A673 (cell line): ENCODE results near the gene TJP2. TPM values are rescaled to one million over a fixed set of nuclear protein-coding genes. Genes with fewer than 3 reads are reported as not detected.

Experiments
- BruUV-seq: library from RNA; stranded (reverse); fragments of 400-500 nt; replicated peaks from 2 replicates; lab custom pipeline; 2021; lab: Mats Ljungman, UMichigan
- CTCF ChIA-PET: fragments of 300-600 bp; sonication (Branson Sonifier 250); formaldehyde crosslinking; loops from one replicate; lab custom pipeline; 2022; ENCODE audit warnings: antibody characterized with exemption; lab: Charles Lee
- POLR2A ChIA-PET: fragments of 300-600 bp; sonication (Branson Sonifier 250); formaldehyde crosslinking; loops from one replicate; lab custom pipeline; 2022; ENCODE audit warnings: antibody characterized with exemption; ENCODE audit not compliant: low non-redundant PET; lab: Charles Lee
- DNase-seq: peaks from one replicate; pipeline ENCODE4 v3.0.0-alpha.2; 2015; ENCODE audit warnings: low spot score
- H3K27ac ChIP-seq: fragments of 200-600 bp; sonication (generic); 2 replicates; pipeline ENCODE4 v1.5.1; 2016; ENCODE audit warnings: mixed run types, low read depth, mild to moderate bottlenecking, mixed read lengths, antibody characterized with exemption, low read length; ENCODE audit not compliant: poor library complexity, severe bottlenecking
- H3K27me3 ChIP-seq: fragments of 200-600 bp; sonication (generic); replicated peaks from 2 replicates; pipeline ENCODE4 v1.6.1; 2017; ENCODE audit warnings: mixed run types, low read depth, mild to moderate bottlenecking, mixed read lengths, antibody characterized with exemption, low read length; ENCODE audit not compliant: insufficient read depth, poor library complexity
- H3K36me3 ChIP-seq: fragments of 200-600 bp; sonication (generic); 2 replicates; pipeline ENCODE4 v1.6.1; 2016; ENCODE audit warnings: mixed run types, mild to moderate bottlenecking, mixed read lengths, antibody characterized with exemption, low read length; ENCODE audit not compliant: insufficient read depth, poor library complexity, severe bottlenecking
- H3K4me1 ChIP-seq: fragments of 200-600 bp; sonication (generic); 2 replicates; pipeline ENCODE4 v1.6.1; 2017; ENCODE audit warnings: mixed run types, mild to moderate bottlenecking, mixed read lengths, antibody characterized with exemption, low read length; ENCODE audit not compliant: insufficient read depth, poor library complexity, severe bottlenecking
- H3K4me3 ChIP-seq: fragments of 200-600 bp; sonication (generic); 2 replicates; pipeline ENCODE4 v1.5.1; 2016; ENCODE audit warnings: low read depth, mixed run types, mild to moderate bottlenecking, mixed read lengths, low read length; ENCODE audit not compliant: poor library complexity, severe bottlenecking
- H3K9me3 ChIP-seq: fragments of 200-600 bp; sonication (generic); 2 replicates; pipeline ENCODE4 v1.6.1; 2016; ENCODE audit warnings: mixed run types, low read depth, mild to moderate bottlenecking, mixed read lengths, antibody characterized with exemption, low read length; ENCODE audit not compliant: poor library complexity, severe bottlenecking
- EZH2 ChIP-seq: fragments of 200-600 bp; sonication (generic); IDR thresholded peaks from 2 replicates; pipeline ENCODE4 v1.6.1; 2017; ENCODE audit warnings: borderline replicate concordance, low read depth, mild to moderate bottlenecking, mixed read lengths, antibody characterized with exemption, low read length; ENCODE audit not compliant: poor library complexity, severe bottlenecking
- intact Hi-C: fragments of 100-400 bp; cut with micrococcal nuclease; formaldehyde crosslinking; loops from one replicate; pipeline ENCODE4 v1.10.0; 2022; ENCODE audit not compliant: unreplicated experiment
- total RNA-seq: library from RNA; stranded (reverse); gene quantifications from 2 replicates; pipeline ENCODE4 v1.2.3, GENCODE V29; 2021
- TF ChIP-seq, protein P1 (sequence below): fragments of 300-800, 200-600 bp; sonication (generic); conservative IDR thresholded peaks from 2 replicates; pipeline ENCODE4 v1.5.1; 2017; ENCODE audit warnings: low read depth, mild to moderate bottlenecking, antibody characterized with exemption, low read length, moderate library complexity, mixed read lengths

Gene TJP2
- total RNA-seq, 1 experiment from 2014 or later, result 7.2 TPM

GRCh38 chr9:69145144-69145715 lies 28.8 kb upstream of the TJP2 start:
- POLR2A ChIA-PET, result no interaction called here

DNA sequence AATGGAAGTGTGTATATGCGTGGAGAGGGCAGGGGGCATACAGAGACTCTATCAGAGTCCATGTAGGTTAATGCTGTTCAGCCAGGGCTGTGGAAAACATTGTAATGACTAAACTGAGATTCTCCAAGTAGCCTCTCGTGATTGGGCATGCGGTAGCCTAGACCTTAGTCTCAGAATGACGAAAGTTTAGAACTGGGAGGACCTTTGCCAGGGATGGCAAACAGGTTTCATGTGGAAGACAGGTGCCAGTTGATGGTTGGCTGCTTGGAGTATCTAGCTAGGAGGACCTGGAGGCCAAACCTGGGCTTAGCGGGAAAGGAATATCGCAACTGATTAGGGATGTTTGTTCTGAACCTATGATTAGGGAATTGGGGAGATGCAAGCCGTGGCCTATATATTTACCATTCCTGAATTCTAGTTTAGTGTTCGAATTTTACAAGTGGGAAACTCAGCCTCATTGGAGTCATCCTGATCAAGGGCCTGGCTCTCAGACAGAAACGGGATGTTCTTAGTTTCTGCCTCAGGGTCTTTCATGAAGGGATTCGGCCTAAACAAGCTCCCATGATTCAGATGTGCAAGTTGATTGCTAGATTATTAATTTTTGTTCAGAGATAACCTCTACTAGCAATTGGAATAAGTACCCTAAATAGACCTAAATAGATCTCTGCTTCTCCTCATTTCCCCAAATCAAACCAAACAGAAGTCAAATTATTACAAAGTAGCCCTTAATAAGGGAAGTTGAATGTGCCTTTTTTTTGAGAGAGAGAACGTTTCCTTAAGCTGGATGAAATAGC lies 26.8 kb upstream of the TJP2 start:
- peaks cover 9% of the 10 kb centered on the region for H3K4me1 ChIP-seq
- ChIA-PET POLR2A (no interaction called here), CTCF (interaction anchor here (0.6 kb wide), 1 partner anchor 11 kb away, joined by 4 read pairs; no protein-coding TSS in a partner anchor)
- no peak overlapping the region for H3K4me3 ChIP-seq
- TF ChIP-seq, protein P1, sequence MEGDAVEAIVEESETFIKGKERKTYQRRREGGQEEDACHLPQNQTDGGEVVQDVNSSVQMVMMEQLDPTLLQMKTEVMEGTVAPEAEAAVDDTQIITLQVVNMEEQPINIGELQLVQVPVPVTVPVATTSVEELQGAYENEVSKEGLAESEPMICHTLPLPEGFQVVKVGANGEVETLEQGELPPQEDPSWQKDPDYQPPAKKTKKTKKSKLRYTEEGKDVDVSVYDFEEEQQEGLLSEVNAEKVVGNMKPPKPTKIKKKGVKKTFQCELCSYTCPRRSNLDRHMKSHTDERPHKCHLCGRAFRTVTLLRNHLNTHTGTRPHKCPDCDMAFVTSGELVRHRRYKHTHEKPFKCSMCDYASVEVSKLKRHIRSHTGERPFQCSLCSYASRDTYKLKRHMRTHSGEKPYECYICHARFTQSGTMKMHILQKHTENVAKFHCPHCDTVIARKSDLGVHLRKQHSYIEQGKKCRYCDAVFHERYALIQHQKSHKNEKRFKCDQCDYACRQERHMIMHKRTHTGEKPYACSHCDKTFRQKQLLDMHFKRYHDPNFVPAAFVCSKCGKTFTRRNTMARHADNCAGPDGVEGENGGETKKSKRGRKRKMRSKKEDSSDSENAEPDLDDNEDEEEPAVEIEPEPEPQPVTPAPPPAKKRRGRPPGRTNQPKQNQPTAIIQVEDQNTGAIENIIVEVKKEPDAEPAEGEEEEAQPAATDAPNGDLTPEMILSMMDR, result no peak
- TF ChIP-seq EZH2, result no peak
- H3K9me3 ChIP-seq, result no peaks in the 10 kb centered on the region
- BruUV-seq, result no TSS peak
- DNase-seq, result no peak
- intact Hi-C loops, result no loop called here
- no peaks in the 10 kb centered on the region for H3K27me3 ChIP-seq
- no peaks in the 10 kb centered on the region for H3K36me3 ChIP-seq
- no peak overlapping the region for H3K27ac ChIP-seq

More at GRCh38 chr9:69145144-69145715, 28.8 kb upstream of the TJP2 start:
- H3K27ac ChIP-seq, result no peak overlapping the region
- CTCF ChIA-PET, result no interaction called here
- H3K4me3 ChIP-seq, result no peak overlapping the region
- TF ChIP-seq EZH2, result no peak
- TF ChIP-seq, protein P1, result no peak
- H3K9me3 ChIP-seq, result no peaks in the 10 kb centered on the region
- intact Hi-C loops, result no loop called here
- DNase-seq, result peak; percentile 33
- peaks cover 9% of the 10 kb centered on the region for H3K4me1 ChIP-seq
- no TSS peak for BruUV-seq
- H3K27me3 ChIP-seq, result no peaks in the 10 kb centered on the region
- H3K36me3 ChIP-seq, result no peaks in the 10 kb centered on the region

- DNase-seq, result no peak
- no peak overlapping the region for H3K27ac ChIP-seq
- peaks cover 9% of the 10 kb centered on the region for H3K4me1 ChIP-seq
- no peaks in the 10 kb centered on the region for H3K9me3 ChIP-seq
- no peak overlapping the region for H3K4me3 ChIP-seq
- CTCF ChIA-PET, result no interaction called here
- intact Hi-C loops, result no loop called here
- no peaks in the 10 kb centered on the region for H3K27me3 ChIP-seq
- no peaks in the 10 kb centered on the region for H3K36me3 ChIP-seq
- POLR2A ChIA-PET, result no interaction called here
- BruUV-seq, result no TSS peak
- no peak for TF ChIP-seq EZH2
- TF ChIP-seq, protein P1, result no peak
Measured at GRCh38 chr9:69149321-69149807, 24.7 kb upstream of the TJP2 start.
